ENCODE results near the gene CPPED1. TPM values are rescaled to one million over a fixed set of nuclear protein-coding genes. Genes with fewer than 3 reads are reported as not detected.

Gene CPPED1
- total RNA-seq, 1 donor from 2014 or later: 15.2 TPM

DNA sequence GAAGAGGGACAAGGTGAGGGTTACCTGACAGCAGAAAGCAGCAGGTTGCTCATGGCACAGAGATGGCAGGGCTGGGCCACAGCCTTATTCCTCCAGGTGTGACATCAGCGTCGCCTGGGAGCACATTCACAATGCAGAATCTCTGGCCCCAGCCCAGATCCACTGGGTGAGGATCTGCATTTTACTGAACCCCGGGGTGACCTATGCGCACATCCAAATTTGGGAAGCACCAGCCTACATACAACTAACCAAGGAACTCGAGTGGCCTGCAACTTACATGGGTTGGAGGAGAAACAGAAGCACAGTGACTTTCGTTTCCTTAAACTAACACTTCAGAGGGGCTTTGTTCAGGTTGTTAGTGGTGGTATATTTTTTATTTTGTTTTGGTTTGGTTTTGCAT lies 17.6 kb downstream of the CPPED1 start:
- no peak for DNase-seq (ENCODE audit: extremely low spot score, unreplicated experiment)
- no peaks in the 10 kb centered on the region for H3K36me3 Mint-ChIP-seq
- no peaks in the 10 kb centered on the region for H3K27me3 Mint-ChIP-seq
- no peak overlapping the region for H3K4me3 Mint-ChIP-seq
- no peaks in the 10 kb centered on the region for H3K4me1 Mint-ChIP-seq (ENCODE audit: unreplicated experiment)
- TF ChIP-seq, protein P1, sequence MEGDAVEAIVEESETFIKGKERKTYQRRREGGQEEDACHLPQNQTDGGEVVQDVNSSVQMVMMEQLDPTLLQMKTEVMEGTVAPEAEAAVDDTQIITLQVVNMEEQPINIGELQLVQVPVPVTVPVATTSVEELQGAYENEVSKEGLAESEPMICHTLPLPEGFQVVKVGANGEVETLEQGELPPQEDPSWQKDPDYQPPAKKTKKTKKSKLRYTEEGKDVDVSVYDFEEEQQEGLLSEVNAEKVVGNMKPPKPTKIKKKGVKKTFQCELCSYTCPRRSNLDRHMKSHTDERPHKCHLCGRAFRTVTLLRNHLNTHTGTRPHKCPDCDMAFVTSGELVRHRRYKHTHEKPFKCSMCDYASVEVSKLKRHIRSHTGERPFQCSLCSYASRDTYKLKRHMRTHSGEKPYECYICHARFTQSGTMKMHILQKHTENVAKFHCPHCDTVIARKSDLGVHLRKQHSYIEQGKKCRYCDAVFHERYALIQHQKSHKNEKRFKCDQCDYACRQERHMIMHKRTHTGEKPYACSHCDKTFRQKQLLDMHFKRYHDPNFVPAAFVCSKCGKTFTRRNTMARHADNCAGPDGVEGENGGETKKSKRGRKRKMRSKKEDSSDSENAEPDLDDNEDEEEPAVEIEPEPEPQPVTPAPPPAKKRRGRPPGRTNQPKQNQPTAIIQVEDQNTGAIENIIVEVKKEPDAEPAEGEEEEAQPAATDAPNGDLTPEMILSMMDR (conservative IDR thresholded peaks at IDR 0.05): no peak
- no peaks in the 10 kb centered on the region for H3K9me3 Mint-ChIP-seq
- H3K27ac Mint-ChIP-seq: no peak overlapping the region

DNA sequence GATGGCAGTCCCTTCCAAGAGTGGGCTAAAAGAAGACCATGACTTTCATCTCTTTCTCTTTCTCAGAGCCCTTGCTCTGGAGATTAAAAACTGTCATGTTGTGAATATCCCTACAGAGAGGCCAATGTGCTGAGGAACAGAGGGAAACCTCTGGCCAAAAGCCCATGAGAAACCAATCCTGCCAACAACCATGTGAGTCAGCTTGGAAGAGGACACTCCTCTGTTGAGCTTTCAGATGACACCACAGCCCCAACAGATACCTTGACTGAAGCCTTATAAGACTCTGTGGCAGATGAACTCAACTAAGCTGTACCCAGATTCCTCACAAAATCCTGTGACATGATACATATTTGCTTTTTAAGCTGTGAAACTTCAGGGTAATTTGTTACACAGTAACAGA lies 19.6 kb downstream of the CPPED1 start:
- no peak overlapping the region for H3K4me3 Mint-ChIP-seq
- no peaks in the 10 kb centered on the region for H3K4me1 Mint-ChIP-seq (ENCODE audit: unreplicated experiment)
- no peaks in the 10 kb centered on the region for H3K27me3 Mint-ChIP-seq

DNA sequence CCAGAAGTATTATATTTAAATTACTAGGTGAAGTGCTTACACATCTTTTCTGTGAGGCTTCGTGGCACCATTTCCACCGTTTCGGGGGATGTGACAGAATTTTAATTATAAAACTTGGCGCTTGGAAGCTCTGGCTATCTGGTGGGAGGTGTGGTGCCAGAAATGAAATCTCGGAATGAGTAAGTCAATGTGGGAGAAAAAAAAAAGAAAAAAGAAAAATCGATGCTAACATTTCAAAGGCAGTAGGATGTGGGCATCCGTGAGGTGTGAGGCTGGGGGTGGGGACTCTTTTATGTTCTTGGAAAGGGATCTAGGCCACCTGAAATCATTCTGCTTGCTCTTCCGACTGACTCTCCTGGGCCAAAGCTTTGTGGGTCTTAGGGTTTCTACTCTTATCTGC lies 21.9 kb downstream of the CPPED1 start:
- Mint-ChIP-seq H3K4me1 (ENCODE audit: unreplicated experiment) (no peaks in the 10 kb centered on the region), H3K4me3 (no peak overlapping the region), H3K9me3 (no peaks in the 10 kb centered on the region), H3K36me3 (peaks cover 6% of the 10 kb centered on the region), H3K27me3 (no peaks in the 10 kb centered on the region), H3K27ac (no peak overlapping the region)
- TF ChIP-seq, protein P1 (conservative IDR thresholded peaks at IDR 0.05): no peak
- DNase-seq (ENCODE audit: extremely low spot score, unreplicated experiment): no peak

More for the DNA sequence above, 19.6 kb downstream of the CPPED1 start:
- peaks cover 6% of the 10 kb centered on the region for H3K36me3 Mint-ChIP-seq
- no peaks in the 10 kb centered on the region for H3K9me3 Mint-ChIP-seq
- DNase-seq (ENCODE audit: extremely low spot score, unreplicated experiment): no peak
- no peak overlapping the region for H3K27ac Mint-ChIP-seq
- TF ChIP-seq, protein P1 (conservative IDR thresholded peaks at IDR 0.05): no peak

DNA sequence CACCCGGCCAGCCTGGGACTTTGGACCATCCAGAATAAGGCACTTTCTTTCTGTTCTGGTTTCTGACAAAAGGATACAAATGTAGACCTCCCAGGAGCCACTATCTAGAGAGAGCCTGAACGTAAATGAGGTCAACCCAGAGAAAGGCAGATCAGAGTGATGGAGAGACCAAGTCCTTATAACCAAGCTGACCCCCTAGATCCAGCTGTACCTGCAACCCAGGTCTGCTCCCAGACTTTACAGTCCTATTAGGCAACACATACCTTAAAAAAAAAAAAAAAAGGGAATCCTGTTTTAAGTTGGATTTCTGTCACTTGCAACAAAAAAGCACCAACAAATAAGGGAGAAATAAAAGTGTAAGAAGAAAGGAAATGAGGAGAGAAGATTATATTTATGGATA lies 23.2 kb downstream of the CPPED1 start:
- Mint-ChIP-seq H3K27ac (no peak overlapping the region), H3K9me3 (no peaks in the 10 kb centered on the region), H3K4me3 (no peak overlapping the region), H3K36me3 (peaks cover 10% of the 10 kb centered on the region), H3K4me1 (ENCODE audit: unreplicated experiment) (no peaks in the 10 kb centered on the region), H3K27me3 (no peaks in the 10 kb centered on the region)
- TF ChIP-seq, protein P1 (conservative IDR thresholded peaks at IDR 0.05): no peak
- DNase-seq (ENCODE audit: extremely low spot score, unreplicated experiment): no peak

DNA sequence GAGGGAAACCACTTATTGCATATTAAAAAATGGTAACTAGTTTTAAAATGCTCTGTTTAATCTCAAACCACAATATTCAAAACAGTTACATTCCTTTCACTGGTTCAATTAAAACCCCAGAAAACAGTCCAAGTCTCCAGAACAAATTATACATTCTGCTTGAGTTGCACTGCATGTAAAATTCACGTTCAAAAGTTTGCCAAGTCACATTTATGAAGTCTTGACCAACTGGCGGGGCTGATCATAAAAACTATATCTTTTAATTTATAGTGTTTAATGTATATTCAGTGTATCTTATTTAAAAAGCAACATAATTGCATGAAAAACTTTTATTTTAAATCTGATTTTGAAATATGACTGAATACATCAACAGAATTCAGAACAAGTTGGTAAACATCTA lies 25.0 kb downstream of the CPPED1 start:
- H3K36me3 Mint-ChIP-seq: peaks cover 13% of the 10 kb centered on the region
- H3K4me1 Mint-ChIP-seq (ENCODE audit: unreplicated experiment): no peaks in the 10 kb centered on the region
- TF ChIP-seq, protein P1 (conservative IDR thresholded peaks at IDR 0.05): no peak
- no peaks in the 10 kb centered on the region for H3K27me3 Mint-ChIP-seq
- H3K9me3 Mint-ChIP-seq: no peaks in the 10 kb centered on the region
- H3K4me3 Mint-ChIP-seq: no peak overlapping the region
- no peak for DNase-seq (ENCODE audit: extremely low spot score, unreplicated experiment)
- no peak overlapping the region for H3K27ac Mint-ChIP-seq

DNA sequence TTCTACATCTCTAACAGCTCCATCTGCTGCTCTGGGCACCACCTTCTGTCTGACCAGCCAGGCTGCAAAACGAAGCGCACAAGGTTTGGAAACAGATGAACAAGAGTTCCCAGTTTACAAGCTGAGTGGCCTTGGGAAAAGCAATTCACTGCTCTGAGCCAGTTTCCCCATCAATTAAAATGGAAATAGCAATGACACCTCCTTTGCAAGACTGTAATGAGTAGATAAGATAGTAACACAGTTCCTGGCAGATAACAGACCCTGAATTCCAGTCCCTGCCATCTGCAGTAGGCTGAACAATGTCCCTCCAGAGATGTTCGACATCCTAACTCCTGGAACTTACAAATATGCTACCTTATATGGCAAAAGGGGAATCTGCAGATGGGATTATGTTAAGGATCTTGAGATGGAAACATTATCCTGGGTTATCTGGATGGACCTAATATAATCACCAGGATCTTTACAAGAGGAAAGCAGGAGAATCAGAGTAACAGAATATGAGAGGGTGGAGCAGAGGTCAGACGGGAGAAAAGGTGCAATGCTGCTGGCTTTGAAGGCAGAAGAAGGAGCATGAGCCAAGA lies 27.9 kb downstream of the CPPED1 start:
- no peaks in the 10 kb centered on the region for H3K9me3 Mint-ChIP-seq
- TF ChIP-seq, protein P1 (conservative IDR thresholded peaks at IDR 0.05): no peak
- peaks cover 11% of the 10 kb centered on the region for H3K36me3 Mint-ChIP-seq
- no peaks in the 10 kb centered on the region for H3K4me1 Mint-ChIP-seq (ENCODE audit: unreplicated experiment)
- H3K27me3 Mint-ChIP-seq: no peaks in the 10 kb centered on the region
- no peak overlapping the region for H3K27ac Mint-ChIP-seq
- H3K4me3 Mint-ChIP-seq: no peak overlapping the region
- DNase-seq (ENCODE audit: extremely low spot score, unreplicated experiment): no peak
